Measurements from ENCODE around the gene KRT80.

KRT80 gene

GRCh38 chr12:52141875-52142274 is 49.9 kb downstream of the KRT80 start:
- no peak for DNase-seq (ENCODE audit: low read depth in 2 of 2, low spot score in 1 of 2)

- no peak for DNase-seq (ENCODE audit: low read depth in 2 of 2, low spot score in 1 of 2)
Observed at GRCh38 chr12:52141306-52141705, 50.5 kb downstream of the KRT80 start.

GRCh38 chr12:52139579-52140062 is 52.2 kb downstream of the KRT80 start:
- no peak for DNase-seq (ENCODE audit: low read depth in 2 of 2, low spot score in 1 of 2)

GRCh38 chr12:52139147-52139546 is 52.7 kb downstream of the KRT80 start:
- DNase-seq (ENCODE audit: low read depth in 2 of 2, low spot score in 1 of 2), result no peak

- DNase-seq (ENCODE audit: low read depth in 2 of 2, low spot score in 1 of 2), result no peak
Observed at GRCh38 chr12:52137746-52138145, 54.1 kb downstream of the KRT80 start.

- DNase-seq (ENCODE audit: low read depth in 2 of 2, low spot score in 1 of 2), result no peak
Observed at GRCh38 chr12:52132754-52133161, 59.1 kb downstream of the KRT80 start.

- DNase-seq (ENCODE audit: low read depth in 2 of 2, low spot score in 1 of 2), result no peak
Observed at GRCh38 chr12:52130711-52131110, 61.1 kb downstream of the KRT80 start.

GRCh38 chr12:52127683-52128450 is 63.9 kb downstream of the KRT80 start:
- no peak for DNase-seq (ENCODE audit: low read depth in 2 of 2, low spot score in 1 of 2)

- DNase-seq (ENCODE audit: low read depth in 2 of 2, low spot score in 1 of 2), result no peak
Observed at GRCh38 chr12:52126605-52127578, 64.9 kb downstream of the KRT80 start.

- no peak for DNase-seq (ENCODE audit: low read depth in 2 of 2, low spot score in 1 of 2)
Observed at GRCh38 chr12:52126050-52126604, 65.7 kb downstream of the KRT80 start.

- no peak for DNase-seq (ENCODE audit: low read depth in 2 of 2, low spot score in 1 of 2)
Observed at GRCh38 chr12:52125476-52125900, 66.3 kb downstream of the KRT80 start.

- no peak for DNase-seq (ENCODE audit: low read depth in 2 of 2, low spot score in 1 of 2)
Observed at GRCh38 chr12:52123487-52124186, 68.2 kb downstream of the KRT80 start.

GRCh38 chr12:52122904-52123303 is 68.9 kb downstream of the KRT80 start:
- DNase-seq (ENCODE audit: low read depth in 2 of 2, low spot score in 1 of 2), result no peak

- no peak for DNase-seq (ENCODE audit: low read depth in 2 of 2, low spot score in 1 of 2)
Observed at GRCh38 chr12:52122540-52122871, 69.3 kb downstream of the KRT80 start.

GRCh38 chr12:52121824-52122539 is 69.8 kb downstream of the KRT80 start:
- DNase-seq (ENCODE audit: low read depth in 2 of 2, low spot score in 1 of 2), result peak in 1 of 2 donors; percentile 39

GRCh38 chr12:52120951-52121823 is 70.6 kb downstream of the KRT80 start:
- no peak for DNase-seq (ENCODE audit: low read depth in 2 of 2, low spot score in 1 of 2)

- no peak for DNase-seq (ENCODE audit: low read depth in 2 of 2, low spot score in 1 of 2)
Observed at GRCh38 chr12:52119398-52120254, 72.2 kb downstream of the KRT80 start.

All from stimulated activated CD8-positive, alpha-beta memory T cell treated with anti-CD3 and anti-CD28 coated beads, Interleukin-4, amount 100 ng/mL, for 1 hour (primary cell).